ENCODE results near the gene CUL1.

CUL1 gene

GRCh38 chr7:148774471-148774870 lies 75.8 kb downstream of the CUL1 start:
- Histone ChIP-seq H3K27me3 (no peaks in the 10 kb centered on the region), H3K36me3 (peaks cover 20 to 72% (median 50%) of the 10 kb centered on the region in 3 donors), H3K27ac (no peak overlapping the region), H3K4me3 (no peak overlapping the region), H3K4me1 (no peaks in the 10 kb centered on the region), H3K9me3 (no peaks in the 10 kb centered on the region)
- no peak for TF ChIP-seq CTCF (IDR thresholded peaks at IDR 0.05)
- DNase-seq, result no peak
- intact Hi-C loops (cut with DNase I; ENCODE audit: low total_unique reads), result no loop called here

- Histone ChIP-seq H3K27me3 (no peaks in the 10 kb centered on the region), H3K36me3 (peaks cover 30 to 81% (median 76%) of the 10 kb centered on the region in 3 donors), H3K4me3 (no peak overlapping the region), H3K27ac (no peak overlapping the region), H3K9me3 (no peaks in the 10 kb centered on the region), H3K4me1 (no peaks in the 10 kb centered on the region)
- DNase-seq, result no peak
- intact Hi-C loops (cut with DNase I; ENCODE audit: low total_unique reads), result loop anchor here (5.0 kb wide), 1 partner anchor 206 kb away; no protein-coding TSS in a partner anchor
- TF ChIP-seq CTCF (IDR thresholded peaks at IDR 0.05), result no peak
Observed at GRCh38 chr7:148782757-148783456, 84.2 kb downstream of the CUL1 start.

- H3K4me3 ChIP-seq, result no peak overlapping the region
- intact Hi-C loops (cut with DNase I; ENCODE audit: low total_unique reads), result loop anchor here (5.0 kb wide), 1 partner anchor 207 kb away; no protein-coding TSS in a partner anchor
- H3K4me1 ChIP-seq, result no peaks in the 10 kb centered on the region
- H3K27me3 ChIP-seq, result no peaks in the 10 kb centered on the region
- H3K27ac ChIP-seq, result no peak overlapping the region
- no peaks in the 10 kb centered on the region for H3K9me3 ChIP-seq
- no peak for DNase-seq
- peaks cover 39 to 84% (median 83%) of the 10 kb centered on the region in 3 donors for H3K36me3 ChIP-seq
- TF ChIP-seq CTCF (IDR thresholded peaks at IDR 0.05), result no peak
Observed at GRCh38 chr7:148783801-148784527, 85.3 kb downstream of the CUL1 start.

- no peak for TF ChIP-seq CTCF (IDR thresholded peaks at IDR 0.05)
- intact Hi-C loops (cut with DNase I; ENCODE audit: low total_unique reads), result no loop called here
- Histone ChIP-seq H3K4me3 (no peak overlapping the region), H3K27ac (no peak overlapping the region), H3K36me3 (peaks cover 74 to 98% (median 97%) of the 10 kb centered on the region in 3 donors), H3K9me3 (no peaks in the 10 kb centered on the region), H3K27me3 (no peaks in the 10 kb centered on the region), H3K4me1 (no peaks in the 10 kb centered on the region)
- no peak for DNase-seq
Observed at GRCh38 chr7:148787571-148788295, 89.0 kb downstream of the CUL1 start.

- intact Hi-C loops (cut with DNase I; ENCODE audit: low total_unique reads), result no loop called here
- Histone ChIP-seq H3K36me3 (peaks cover 86 to 99% (median 95%) of the 10 kb centered on the region in 3 donors), H3K27me3 (no peaks in the 10 kb centered on the region)
Observed at GRCh38 chr7:148789220-148789619, 90.5 kb downstream of the CUL1 start.

More at GRCh38 chr7:148789220-148789619, 90.5 kb downstream of the CUL1 start:
- no peak overlapping the region for H3K27ac ChIP-seq
- H3K4me3 ChIP-seq, result no peak overlapping the region
- no peaks in the 10 kb centered on the region for H3K4me1 ChIP-seq
- no peak for DNase-seq
- H3K9me3 ChIP-seq, result no peaks in the 10 kb centered on the region
- TF ChIP-seq CTCF (IDR thresholded peaks at IDR 0.05), result no peak
